Breast epithelium (tissue), 3 donors: ENCODE measurements around the gene XYLT1.

Experiments
- CTCF ChIP-seq, 3 donors: fragments of 450-650 bp; IDR thresholded peaks; one replicate each; pipeline ENCODE4 v1.5.1; 2016 to 2017; ENCODE audit warnings: antibody characterized with exemption in 3 of 3, mild to moderate bottlenecking in 3 of 3, moderate library complexity in 3 of 3
- POLR2A ChIP-seq: fragments of 450-650 bp; IDR thresholded peaks from one replicate; pipeline ENCODE4 v1.6.1; 2016; ENCODE audit warnings: antibody characterized with exemption, mild to moderate bottlenecking, moderate library complexity
- POLR2AphosphoS5 ChIP-seq, 3 donors: sonication (generic); formaldehyde crosslinking; IDR thresholded peaks; one replicate each; pipeline ENCODE4 v1.6.1; 2017; ENCODE audit warnings: antibody characterized with exemption in 3 of 3

DNA sequence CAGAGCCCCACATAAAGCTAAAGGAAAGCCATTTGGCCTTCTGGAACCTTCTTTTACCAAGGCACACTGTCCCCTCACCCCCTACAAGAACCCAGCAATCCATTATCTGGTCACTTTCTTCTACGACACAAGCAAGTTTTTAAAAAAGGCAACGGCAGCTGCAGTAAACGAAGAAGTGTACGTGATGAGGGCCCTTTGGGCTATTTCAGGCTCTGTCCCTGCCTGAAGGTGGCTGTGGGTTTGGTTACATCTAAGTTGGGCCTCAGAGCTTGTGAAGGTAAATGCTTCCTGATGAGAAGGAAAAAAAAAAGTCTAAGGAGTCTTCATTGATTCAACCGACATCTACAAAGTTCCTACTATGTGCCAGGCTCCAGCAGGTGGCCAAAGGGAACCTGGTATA is 35.4 kb downstream of the XYLT1 start:
- TF ChIP-seq CTCF (IDR thresholded peaks at IDR 0.05): no peak
- TF ChIP-seq POLR2A: no peak
- TF ChIP-seq POLR2AphosphoS5 (IDR thresholded peaks at IDR 0.05): no peak
